Eye (tissue), 1 donor: Measurements from ENCODE around the gene RNF144A.

Experiments
- DNase-seq: peaks from one replicate; pipeline ENCODE4 v3.0.0-alpha.2; 2015

RNF144A gene

DNA sequence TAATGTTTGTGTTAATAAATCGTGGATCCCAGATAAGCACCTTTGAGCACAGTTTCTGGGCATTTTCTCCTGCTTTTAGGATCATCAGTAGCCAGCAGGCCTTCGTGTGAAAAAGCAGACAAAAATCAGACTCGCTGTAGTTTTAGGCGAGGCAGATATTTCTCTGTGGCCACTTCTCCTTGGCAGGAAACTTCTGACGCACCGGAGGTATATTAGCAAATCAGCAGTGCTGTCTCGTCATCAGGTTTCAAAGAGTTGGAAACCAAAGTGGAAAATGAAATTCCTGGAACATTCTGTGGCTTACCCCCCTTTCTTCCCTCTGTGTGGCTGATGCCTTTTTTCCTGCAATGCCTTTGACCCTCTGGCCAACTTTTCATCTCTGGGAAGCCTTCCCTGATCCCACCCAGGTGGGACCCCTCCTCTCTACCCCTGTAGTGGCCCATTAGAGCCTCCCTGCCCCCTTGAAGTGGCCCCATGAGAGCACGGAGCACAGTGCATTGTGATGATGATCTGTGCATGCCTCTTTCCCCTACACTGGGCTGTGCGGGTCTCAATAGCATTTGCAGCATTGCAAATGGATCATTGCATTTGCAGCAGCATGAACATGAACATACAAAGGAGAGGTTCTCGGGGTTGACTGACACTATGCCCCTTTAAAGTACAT, 93.3 kb downstream of the RNF144A start:
- peak; percentile 74 for DNase-seq

GRCh38 chr2:7011356-7012083, 94.3 kb downstream of the RNF144A start:
- peak; percentile 22 for DNase-seq

DNA sequence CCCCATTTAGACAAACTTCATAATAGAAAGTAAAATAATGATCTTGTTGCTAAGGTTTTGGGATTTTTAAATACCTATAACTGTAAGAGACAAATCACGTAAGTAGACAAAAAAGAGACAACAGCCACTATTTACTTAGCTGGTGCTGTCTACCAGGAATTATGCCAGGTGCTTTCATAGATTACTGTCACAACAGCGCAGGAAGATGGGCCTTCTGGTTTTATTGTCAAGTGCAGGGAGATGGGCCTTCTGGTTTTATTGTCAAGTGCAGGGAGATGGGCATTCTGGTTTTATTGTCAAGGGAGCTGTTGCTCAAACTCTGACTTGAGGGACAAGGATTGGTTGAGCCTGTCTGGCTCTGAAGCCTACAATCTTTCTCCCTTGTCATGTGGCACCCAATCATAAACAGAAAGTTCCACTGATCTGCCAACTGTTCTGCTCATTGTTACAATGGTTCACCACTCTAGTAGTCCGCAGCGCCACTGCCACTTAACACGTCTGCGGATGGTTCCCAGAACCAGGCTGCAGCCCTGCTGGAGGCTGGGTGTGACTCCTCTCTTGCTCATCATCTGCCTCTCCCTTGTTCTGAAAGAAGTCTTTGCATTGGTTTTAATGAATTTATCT, 95.0 kb downstream of the RNF144A start:
- no peak for DNase-seq

- no peak for DNase-seq
Observed at GRCh38 chr2:7013471-7014160, 96.4 kb downstream of the RNF144A start.

DNA sequence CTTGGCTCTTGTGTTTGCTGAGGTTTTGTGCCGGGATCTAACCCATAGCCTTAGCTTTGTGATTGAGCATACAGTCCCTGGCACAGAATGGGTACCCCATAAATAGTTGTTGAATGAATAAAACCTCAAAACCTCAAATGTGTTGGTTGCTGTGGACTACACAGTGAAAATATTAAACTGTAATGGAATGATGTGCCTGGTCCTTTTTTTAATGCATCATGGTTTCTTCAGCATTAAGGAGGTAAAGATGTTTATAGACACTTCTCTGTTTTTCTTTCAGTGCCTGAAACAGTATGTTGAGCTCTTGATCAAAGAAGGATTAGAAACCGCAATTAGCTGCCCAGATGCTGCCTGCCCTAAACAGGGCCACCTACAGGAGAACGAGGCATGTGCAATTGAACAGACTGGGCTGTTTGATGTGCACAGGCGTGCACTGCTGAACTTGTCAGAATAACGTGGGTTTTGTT, 97.0 kb downstream of the RNF144A start:
- peak; percentile 78 for DNase-seq

GRCh38 chr2:7015007-7015950, 98.1 kb downstream of the RNF144A start:
- DNase-seq = peak; percentile 66

- DNase-seq = peak; percentile 23
Observed at GRCh38 chr2:7016148-7016547, 98.9 kb downstream of the RNF144A start.

DNA sequence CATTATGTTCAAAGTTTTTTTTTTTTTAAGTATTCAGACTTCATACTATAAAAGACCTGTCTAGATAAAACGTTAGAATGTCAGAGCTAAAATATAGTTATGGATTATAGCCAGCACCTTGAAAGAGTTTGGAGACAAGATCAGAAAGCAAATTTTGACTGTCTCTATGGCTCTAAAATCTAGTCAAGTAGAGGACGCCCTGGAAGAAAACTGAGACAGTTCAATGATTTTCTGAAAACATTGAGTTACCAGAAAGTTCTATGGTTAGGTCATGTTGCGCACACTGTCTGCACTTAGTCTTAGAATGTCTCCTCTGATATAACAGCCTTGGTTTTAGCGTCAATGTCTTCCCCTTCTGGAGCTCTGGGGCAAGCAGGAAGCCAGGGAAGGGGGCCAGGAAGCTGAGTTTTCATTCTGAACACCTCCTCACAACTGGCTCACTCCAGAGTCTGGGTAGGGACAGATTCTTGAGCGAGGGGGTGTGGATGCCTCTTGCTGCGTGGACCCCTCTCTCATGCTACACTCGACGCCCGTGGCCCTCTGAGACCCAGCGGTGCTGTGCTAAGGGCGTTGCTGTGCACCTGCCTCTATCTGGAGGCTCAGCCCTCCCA, 99.5 kb downstream of the RNF144A start:
- peak; percentile 16 for DNase-seq

DNA sequence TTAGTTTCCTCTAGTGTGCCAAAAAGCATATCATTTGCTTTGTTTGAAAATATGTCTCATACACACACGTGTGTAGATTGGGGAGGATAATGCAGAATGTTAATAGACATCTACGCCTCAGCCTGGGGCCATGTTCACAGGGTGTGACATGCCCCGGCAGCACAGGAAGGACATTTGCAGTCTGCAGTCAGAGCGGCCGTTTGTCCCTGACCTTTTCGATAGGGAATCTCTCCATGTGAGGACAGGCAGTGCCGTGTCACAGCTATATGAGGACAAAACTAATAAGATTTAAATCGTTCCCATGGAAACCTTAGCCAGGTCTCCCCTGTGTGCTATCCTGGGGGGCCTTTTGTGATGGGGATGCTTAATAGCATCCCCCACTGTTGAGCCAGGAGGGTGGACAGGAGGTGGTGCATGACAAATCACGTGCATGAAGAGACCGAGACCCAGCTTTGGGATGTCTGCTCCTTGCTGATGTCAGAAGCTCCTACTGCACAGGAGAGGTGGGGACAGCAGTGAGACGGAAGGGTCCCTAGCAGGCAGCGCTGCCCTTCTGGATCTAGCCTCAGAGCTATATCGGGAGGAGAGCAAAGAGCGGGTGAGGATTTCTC, 100.6 kb downstream of the RNF144A start:
- peak; percentile 66 for DNase-seq

GRCh38 chr2:7018282-7018701, 101.1 kb downstream of the RNF144A start:
- no peak for DNase-seq

DNA sequence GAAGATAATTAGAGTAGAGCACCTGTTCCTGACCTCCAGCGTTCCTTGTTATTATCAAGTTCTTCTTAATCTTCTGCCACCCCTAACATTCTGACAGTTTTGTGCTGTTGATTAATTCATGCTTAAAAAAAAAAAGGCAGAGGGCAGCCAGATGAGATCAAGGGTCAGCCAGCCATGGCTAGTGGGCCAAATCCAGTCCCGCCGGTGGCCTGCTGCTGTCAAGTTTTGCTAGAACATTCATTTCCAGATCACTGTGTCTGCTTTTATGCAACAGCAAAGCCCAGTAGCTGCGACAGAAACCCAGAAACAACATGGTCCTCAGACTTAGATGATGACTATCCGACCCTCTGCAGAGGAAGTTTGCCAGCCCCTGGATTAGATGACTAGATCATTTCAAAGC, 101.6 kb downstream of the RNF144A start:
- peak; percentile 28 for DNase-seq

GRCh38 chr2:7019191-7019590, 102.0 kb downstream of the RNF144A start:
- DNase-seq = no peak

DNA sequence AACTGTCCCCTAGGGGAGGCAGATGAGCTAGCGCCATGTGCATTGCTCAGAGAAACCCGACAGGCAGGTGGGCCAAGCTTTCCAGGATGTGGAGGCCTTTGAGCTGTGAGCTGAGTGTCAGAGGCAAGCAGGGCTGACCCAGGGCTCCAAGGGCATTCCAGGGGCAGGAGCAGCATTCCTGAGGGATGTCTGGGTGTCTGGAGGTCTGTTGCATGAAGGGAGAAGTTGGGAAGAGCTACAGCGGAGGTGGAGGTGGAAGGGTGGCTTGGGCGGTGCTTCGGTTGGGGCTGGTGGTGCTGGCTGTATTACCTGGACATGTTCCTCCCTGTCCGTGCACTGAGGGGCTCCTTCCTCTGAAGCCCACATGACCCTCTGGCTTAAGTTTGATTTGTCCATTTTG, 102.8 kb downstream of the RNF144A start:
- no peak for DNase-seq

GRCh38 chr2:7020468-7020867, 103.3 kb downstream of the RNF144A start:
- DNase-seq = no peak

DNA sequence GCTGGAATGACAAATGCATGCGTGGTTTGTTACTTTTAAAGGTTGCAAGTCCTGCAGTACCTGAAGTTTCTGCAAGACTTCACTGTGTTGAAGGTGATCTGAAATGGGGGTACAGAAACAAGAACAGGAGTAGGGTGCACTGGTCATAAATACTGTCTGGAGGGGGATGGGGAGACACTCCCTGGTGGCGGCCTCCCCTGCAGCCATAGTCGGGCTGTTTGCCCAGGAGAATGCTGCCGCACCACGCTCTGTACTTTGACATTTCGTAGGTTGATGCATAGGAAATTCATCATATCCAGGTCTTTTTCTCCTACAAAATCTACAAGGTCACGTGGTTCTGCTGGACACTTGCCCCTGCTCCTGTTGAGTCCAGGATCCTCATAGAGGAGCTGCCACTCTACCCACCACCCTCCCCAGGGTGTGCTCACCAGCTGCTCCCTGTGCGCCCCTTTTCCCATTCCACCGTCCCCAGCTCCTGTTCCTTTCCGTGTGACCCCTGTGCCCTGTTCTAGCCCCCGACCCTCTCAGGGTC, 103.8 kb downstream of the RNF144A start:
- no peak for DNase-seq

DNA sequence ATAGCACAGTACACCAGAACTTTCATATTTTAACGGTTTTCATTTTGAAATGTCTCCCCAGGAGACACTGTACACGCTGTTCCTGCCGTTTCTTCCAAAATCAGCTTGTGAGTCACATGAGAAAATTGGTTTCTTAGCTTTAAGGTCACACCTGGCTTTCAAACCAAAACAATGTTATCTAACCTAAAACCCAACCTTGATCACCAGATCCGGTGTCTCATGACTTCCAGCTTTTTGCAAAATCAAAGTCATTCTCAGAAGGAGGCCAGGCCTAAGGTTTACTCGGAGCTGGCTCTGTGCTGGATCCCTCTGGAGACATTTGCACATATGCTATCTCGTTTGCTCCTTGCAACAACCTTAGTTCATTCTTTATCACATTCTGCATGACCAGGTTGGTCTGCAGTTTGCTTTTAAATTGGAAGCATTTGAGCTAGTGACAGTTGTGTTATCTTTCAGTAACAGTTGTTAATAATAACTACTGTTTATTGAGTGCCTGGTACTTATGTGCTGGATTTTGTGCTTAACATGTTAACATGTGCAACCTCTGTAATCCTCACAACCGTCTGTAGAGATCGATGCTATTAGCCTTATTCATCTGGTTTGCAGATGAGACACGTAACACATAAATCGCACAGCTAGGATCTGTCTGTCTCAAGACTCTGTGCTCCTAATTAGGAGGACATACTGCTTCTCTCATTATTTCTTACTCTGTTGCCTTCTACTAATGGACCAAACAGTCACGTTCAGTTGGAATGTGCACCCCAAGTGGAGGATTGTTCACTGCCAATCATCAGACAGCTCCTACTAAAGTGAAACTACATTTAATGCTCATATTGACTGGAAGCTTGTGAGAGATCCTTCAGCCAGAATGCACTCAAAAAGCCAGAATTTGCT, 105.5 kb downstream of the RNF144A start:
- DNase-seq = peak; percentile 73

- DNase-seq = no peak
Observed at GRCh38 chr2:7023542-7023941, 106.3 kb downstream of the RNF144A start.

DNA sequence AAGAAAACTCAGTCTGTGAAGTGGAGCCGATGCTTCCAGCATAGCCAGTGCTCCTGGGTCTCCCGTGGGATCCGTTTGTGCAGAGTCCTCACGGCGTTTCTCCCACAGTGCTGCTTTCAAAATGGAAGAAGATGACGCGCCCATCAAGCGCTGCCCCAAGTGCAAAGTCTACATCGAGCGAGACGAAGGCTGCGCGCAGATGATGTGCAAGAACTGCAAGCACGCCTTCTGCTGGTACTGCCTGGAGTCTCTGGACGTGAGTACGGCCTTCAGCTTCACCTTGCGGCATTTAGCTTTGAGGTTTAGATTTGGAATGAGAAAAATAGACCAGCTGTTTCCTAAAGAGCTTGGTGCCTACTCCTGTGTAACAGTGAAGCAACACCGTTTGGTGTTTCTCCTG, 107.0 kb downstream of the RNF144A start:
- no peak for DNase-seq

DNA sequence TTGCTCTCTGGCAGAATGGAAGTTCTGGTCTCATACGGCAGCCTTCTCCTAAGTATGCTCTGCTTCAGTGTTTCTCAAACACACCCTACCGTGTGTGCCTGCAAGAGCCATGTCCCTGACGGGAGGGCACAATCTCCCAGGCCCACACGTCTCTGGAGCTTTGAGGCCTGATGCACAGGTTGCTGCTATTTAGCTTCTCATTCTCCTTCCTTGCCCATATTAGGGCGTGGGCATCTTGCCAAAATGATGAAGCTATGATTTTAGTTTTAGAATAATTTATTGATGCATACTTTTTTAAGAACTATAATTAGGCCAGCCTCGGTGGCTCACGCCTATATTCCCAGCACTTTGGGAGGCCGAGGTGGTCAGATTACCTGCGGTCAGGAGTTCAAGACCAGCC, 107.9 kb downstream of the RNF144A start:
- no peak for DNase-seq

DNA sequence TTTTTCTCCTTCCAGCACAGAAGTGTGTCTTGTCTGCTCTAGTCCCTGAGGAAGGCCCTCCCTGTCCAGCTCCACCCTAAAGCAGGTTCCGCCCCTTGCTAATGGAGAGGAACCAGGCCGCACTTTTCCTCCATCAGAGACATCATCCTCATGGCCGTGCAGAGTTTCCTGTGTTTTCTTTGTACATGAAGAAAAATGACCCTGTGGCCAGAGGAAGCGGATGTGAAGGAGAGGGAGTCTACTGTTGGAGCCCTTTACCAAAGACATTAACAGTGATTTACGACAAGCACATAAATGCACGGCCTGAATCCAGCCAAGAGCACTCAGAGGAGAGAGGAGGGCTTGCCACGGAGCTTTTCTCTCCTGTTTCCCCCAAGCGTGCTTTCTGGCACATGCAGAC, 109.5 kb downstream of the RNF144A start:
- no peak for DNase-seq
